ENCODE measurements around the gene PARVB. TPM values are rescaled to one million over a fixed set of nuclear protein-coding genes. Genes with fewer than 3 reads are reported as not detected.

Gene PARVB
- polyA plus RNA-seq, 1 donor (not counting 4 experiments of a cell fraction or from before 2014, with no cell fraction given), result 10.5 TPM

DNA sequence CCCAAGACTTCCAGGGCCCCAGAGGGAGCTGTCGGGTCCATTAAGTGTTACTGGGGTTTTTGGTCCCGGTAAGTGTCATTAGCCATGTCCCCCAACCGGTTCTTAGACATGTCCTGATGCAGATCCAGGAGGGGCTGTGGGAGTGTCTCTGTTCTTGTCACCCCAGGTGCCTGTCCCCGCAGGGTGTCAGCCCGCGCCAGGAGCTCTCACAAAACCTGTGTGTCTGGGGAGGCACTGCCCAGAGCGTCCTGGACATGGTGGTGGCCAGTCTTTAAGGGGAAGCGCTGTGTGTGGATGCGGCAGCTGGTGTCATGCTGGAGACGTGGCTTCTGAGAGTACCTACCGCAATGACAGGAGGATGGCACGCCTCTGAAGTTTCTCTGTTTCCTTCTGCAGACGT lies 144.1 kb downstream of the PARVB start:
- Histone ChIP-seq H3K27me3 (ENCODE audit: control insufficient read depth, extremely low read depth, insufficient read depth, low read length) (peaks cover 19% of the 10 kb centered on the region), H3K9ac (ENCODE audit: control insufficient read depth, extremely low read depth, insufficient read depth, low read length) (no peak overlapping the region), H3K4me2 (ENCODE audit: control insufficient read depth, extremely low read depth, insufficient read depth, low read depth, low read length) (no peak overlapping the region), H3K27ac (ENCODE audit: control insufficient read depth, insufficient read depth, low read length) (no peak overlapping the region), H3K9me1 (ENCODE audit: control insufficient read depth, extremely low read depth, insufficient read depth, low read length) (no peaks in the 10 kb centered on the region), H4K20me1 (ENCODE audit: control insufficient read depth, extremely low read depth, insufficient read depth, low read length) (peaks cover 2% of the 10 kb centered on the region), H3K4me3 (ENCODE audit: control insufficient read depth in 2 of 3, extremely low read depth in 1 of 3, insufficient read depth in 2 of 3, low read depth in 1 of 3, low read length in 3 of 3) (no peak overlapping the region), H3K36me3 (ENCODE audit: control insufficient read depth in 2 of 2, extremely low read depth in 1 of 2, insufficient read depth in 2 of 2, low read length in 2 of 2) (no peaks in the 10 kb centered on the region), H3K9me3 (ENCODE audit: control insufficient read depth, low read depth, low read length) (no peaks in the 10 kb centered on the region), H3K4me1 (ENCODE audit: control insufficient read depth, extremely low read depth, insufficient read depth, low read length) (no peaks in the 10 kb centered on the region), H2AFZ (ENCODE audit: control insufficient read depth, low read length) (no peak overlapping the region), H3K79me2 (ENCODE audit: control insufficient read depth, insufficient read depth, low read length) (no peaks in the 10 kb centered on the region)
- no peak for FAIRE-seq
- dilution Hi-C loops (cut with MboI; ENCODE audit: extremely low pct_ligation_motif_present, low sequenced_read_pairs), result no loop called here
- DNase-seq (ENCODE audit: low read depth, low spot score), result no peak
- no peak for TF ChIP-seq EZH2 (IDR thresholded peaks at IDR 0.05; ENCODE audit: low read length)
- no peak for TF ChIP-seq CTCF (optimal IDR thresholded peaks at IDR 0.05 in 1 of 3, IDR thresholded peaks at IDR 0.05 in 1 of 3, conservative IDR thresholded peaks at IDR 0.05 in 1 of 3; ENCODE audit: extremely low read depth in 1 of 3, insufficient read depth in 2 of 3, low read length in 3 of 3)

DNA sequence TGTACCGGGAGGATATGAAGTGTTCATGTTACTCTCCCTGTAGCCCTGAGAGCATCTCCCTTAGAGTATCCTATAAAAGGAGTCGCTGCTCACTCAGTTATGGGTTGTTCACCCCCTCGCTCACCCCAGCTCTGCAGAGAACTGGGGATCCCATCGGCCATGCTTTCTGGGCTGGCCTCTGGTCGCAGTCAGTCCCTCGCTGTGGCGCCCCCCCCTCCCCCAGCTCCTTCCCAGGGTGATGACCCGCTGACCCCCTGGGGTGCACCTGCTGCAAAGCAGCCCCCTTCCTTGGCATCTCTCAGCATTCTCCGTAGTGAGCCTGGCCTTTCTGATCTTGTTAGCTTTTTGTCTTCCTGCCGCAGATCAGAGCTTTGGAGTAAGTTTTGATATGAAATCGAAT lies 146.4 kb downstream of the PARVB start:
- no peak for TF ChIP-seq EZH2 (IDR thresholded peaks at IDR 0.05; ENCODE audit: low read length)
- TF ChIP-seq CTCF (optimal IDR thresholded peaks at IDR 0.05 in 1 of 3, IDR thresholded peaks at IDR 0.05 in 1 of 3, conservative IDR thresholded peaks at IDR 0.05 in 1 of 3; ENCODE audit: extremely low read depth in 1 of 3, insufficient read depth in 2 of 3, low read length in 3 of 3), result no peak
- no peak overlapping the region for H3K4me3 ChIP-seq (ENCODE audit: control insufficient read depth in 2 of 3, extremely low read depth in 1 of 3, insufficient read depth in 2 of 3, low read depth in 1 of 3, low read length in 3 of 3)
- DNase-seq (ENCODE audit: low read depth, low spot score), result no peak
- no peak overlapping the region for H2AFZ ChIP-seq (ENCODE audit: control insufficient read depth, low read length)
- no peak overlapping the region for H3K9ac ChIP-seq (ENCODE audit: control insufficient read depth, extremely low read depth, insufficient read depth, low read length)
- no peaks in the 10 kb centered on the region for H3K36me3 ChIP-seq (ENCODE audit: control insufficient read depth in 2 of 2, extremely low read depth in 1 of 2, insufficient read depth in 2 of 2, low read length in 2 of 2)
- dilution Hi-C loops (cut with MboI; ENCODE audit: extremely low pct_ligation_motif_present, low sequenced_read_pairs), result no loop called here
- no peaks in the 10 kb centered on the region for H3K9me3 ChIP-seq (ENCODE audit: control insufficient read depth, low read depth, low read length)
- H3K4me2 ChIP-seq (ENCODE audit: control insufficient read depth, extremely low read depth, insufficient read depth, low read depth, low read length), result no peak overlapping the region
- peaks cover 19% of the 10 kb centered on the region for H3K27me3 ChIP-seq (ENCODE audit: control insufficient read depth, extremely low read depth, insufficient read depth, low read length)
- no peaks in the 10 kb centered on the region for H3K4me1 ChIP-seq (ENCODE audit: control insufficient read depth, extremely low read depth, insufficient read depth, low read length)
- no peak overlapping the region for H3K27ac ChIP-seq (ENCODE audit: control insufficient read depth, insufficient read depth, low read length)
- peaks cover 2% of the 10 kb centered on the region for H4K20me1 ChIP-seq (ENCODE audit: control insufficient read depth, extremely low read depth, insufficient read depth, low read length)
- no peaks in the 10 kb centered on the region for H3K79me2 ChIP-seq (ENCODE audit: control insufficient read depth, insufficient read depth, low read length)
- H3K9me1 ChIP-seq (ENCODE audit: control insufficient read depth, extremely low read depth, insufficient read depth, low read length), result no peaks in the 10 kb centered on the region
- FAIRE-seq, result no peak
